Fibroblast of mammary gland (primary cell): ENCODE measurements around the gene RPL10.

ENCODE experiments used
- DNase-seq: peaks from one replicate; pipeline ENCODE4 v3.0.0-alpha.2; 2010; ENCODE audit warnings: low read depth
- H3K4me3 ChIP-seq: 2 replicates; pipeline ENCODE4 v1.5.1; 2011; ENCODE audit warnings: low read depth, mild to moderate bottlenecking, low read length, moderate library complexity; ENCODE audit not compliant: control insufficient read depth
- CTCF ChIP-seq: conservative IDR thresholded peaks from 2 replicates; pipeline ENCODE4 v1.5.1; 2011; ENCODE audit warnings: low read depth, low read length, inconsistent platforms; ENCODE audit not compliant: control insufficient read depth, insufficient read depth

RPL10 gene

GRCh38 chrX:154351183-154352011, 46.8 kb upstream of the RPL10 start:
- DNase-seq = no peak
- TF ChIP-seq CTCF = no peak
- H3K4me3 ChIP-seq = no peak overlapping the region

GRCh38 chrX:154352012-154352401, 46.2 kb upstream of the RPL10 start:
- no peak for DNase-seq
- H3K4me3 ChIP-seq = no peak overlapping the region
- TF ChIP-seq CTCF = no peak

GRCh38 chrX:154352466-154352865, 45.7 kb upstream of the RPL10 start:
- DNase-seq = no peak
- TF ChIP-seq CTCF = no peak
- H3K4me3 ChIP-seq = no peak overlapping the region

GRCh38 chrX:154353172-154353843, 44.9 kb upstream of the RPL10 start:
- TF ChIP-seq CTCF = no peak
- H3K4me3 ChIP-seq = no peak overlapping the region
- DNase-seq = no peak

- DNase-seq = no peak
- TF ChIP-seq CTCF = no peak
- no peak overlapping the region for H3K4me3 ChIP-seq
Measured at GRCh38 chrX:154354013-154354412, 44.2 kb upstream of the RPL10 start.

- no peak for TF ChIP-seq CTCF
- H3K4me3 ChIP-seq = no peak overlapping the region
- no peak for DNase-seq
Measured at GRCh38 chrX:154354516-154354915, 43.7 kb upstream of the RPL10 start.
